IMR-90 (cell line): ENCODE results near the gene FBXO3. TPM values are rescaled to one million over a fixed set of nuclear protein-coding genes. Genes with fewer than 3 reads are reported as not detected.
A peak's percentile ranks its signal among the peaks of the same experiment; 100 is the strongest.

Experiments used
- ATAC-seq: fragments of 200-7000 bp; cut with Tn5 transposase; 2 replicates; pipeline ENCODE4 v1.9.1; 2020; ENCODE audit warnings: low read depth, mild to moderate bottlenecking, moderate library complexity
- BruUV-seq: library from RNA; stranded (reverse); fragments of 400-500 nt; replicated peaks from 2 replicates; lab custom pipeline; 2021; lab: Mats Ljungman, UMichigan
- CTCF ChIA-PET: fragments of 300-600 bp; formaldehyde crosslinking; extraction: SDS; loops from one replicate; lab custom pipeline; 2021; ENCODE audit warnings: antibody characterized with exemption; lab: Yijun Ruan, JAX
- POLR2A ChIA-PET: fragments of 300-600 bp; sonication (Branson Sonifier 250); formaldehyde crosslinking; loops from one replicate; lab custom pipeline; 2022; ENCODE audit warnings: antibody characterized with exemption; ENCODE audit not compliant: unreplicated experiment; lab: Charles Lee
- DNase-seq: peaks from one replicate; pipeline ENCODE4 v3.0.0; 2013
- H2AFZ ChIP-seq: replicated peaks from 2 replicates; pipeline ENCODE3; 2013; ENCODE audit warnings: low read length, mild to moderate bottlenecking; ENCODE audit not compliant: poor library complexity
- H2AK5ac ChIP-seq: 2 replicates; pipeline ENCODE4 v1.6.1; 2013; ENCODE audit warnings: low read depth, low read length, inconsistent platforms
- H2AK9ac ChIP-seq: replicated peaks from 2 replicates; pipeline ENCODE3; 2013; ENCODE audit warnings: mild to moderate bottlenecking, low read depth, low read length, moderate library complexity; ENCODE audit not compliant: poor library complexity
- H2BK120ac ChIP-seq: 2 replicates; pipeline ENCODE4 v1.6.1; 2013; ENCODE audit warnings: low read depth, low read length, inconsistent platforms
- H2BK15ac ChIP-seq: 3 replicates; pipeline ENCODE4 v1.6.1; 2013; ENCODE audit warnings: low read depth, low read length, inconsistent platforms
- H2BK20ac ChIP-seq: 2 replicates; pipeline ENCODE4 v1.6.1; 2013; ENCODE audit warnings: low read depth, mild to moderate bottlenecking, inconsistent platforms, low read length, moderate library complexity
- H2BK5ac ChIP-seq: 2 replicates; pipeline ENCODE4 v1.6.1; 2013; ENCODE audit warnings: mild to moderate bottlenecking, low read depth, low read length, inconsistent platforms; ENCODE audit not compliant: poor library complexity, severe bottlenecking
- H3K14ac ChIP-seq: replicated peaks from 2 replicates; pipeline ENCODE4 v1.6.1; 2013; ENCODE audit warnings: low read depth, low read length, inconsistent platforms
- H3K18ac ChIP-seq: 2 replicates; pipeline ENCODE4 v1.6.1; 2013; ENCODE audit warnings: low read depth, low read length, control low read depth
- H3K23ac ChIP-seq: 2 replicates; pipeline ENCODE4 v1.6.1; 2013; ENCODE audit warnings: low read depth, low read length, inconsistent platforms
- H3K27ac ChIP-seq: 2 replicates; pipeline ENCODE4 v1.5.1; 2013; ENCODE audit warnings: mild to moderate bottlenecking, control low read depth, low read length; ENCODE audit not compliant: insufficient read depth
- H3K27me3 ChIP-seq: 2 replicates; pipeline ENCODE4 v1.6.1; 2013; ENCODE audit warnings: low read length; ENCODE audit not compliant: control insufficient read depth, insufficient read depth
- H3K36me3 ChIP-seq: 2 replicates; pipeline ENCODE4 v1.6.1; 2013; ENCODE audit warnings: low read length, mixed read lengths; ENCODE audit not compliant: control insufficient read depth, insufficient read depth
- H3K4ac ChIP-seq: 2 replicates; pipeline ENCODE4 v1.6.1; 2013; ENCODE audit warnings: low read depth, low read length, inconsistent platforms
- H3K4me1 ChIP-seq: 2 replicates; pipeline ENCODE4 v1.6.1; 2013; ENCODE audit warnings: low read length, mixed read lengths; ENCODE audit not compliant: control insufficient read depth, insufficient read depth
- H3K4me2 ChIP-seq: 2 replicates; pipeline ENCODE4 v1.6.1; 2013; ENCODE audit warnings: low read depth, mild to moderate bottlenecking, control low read depth, low read length, moderate library complexity
- H3K4me3 ChIP-seq: 2 replicates; pipeline ENCODE4 v1.5.1; 2013; ENCODE audit warnings: low read depth, mild to moderate bottlenecking, control low read depth, low read length, moderate library complexity; ENCODE audit not compliant: insufficient read depth
- H3K56ac ChIP-seq: 2 replicates; pipeline ENCODE4 v1.6.1; 2013; ENCODE audit warnings: low read length, inconsistent platforms; ENCODE audit not compliant: insufficient read depth; ENCODE audit errors: extremely low read depth
- H3K79me1 ChIP-seq, 2 experiments: 2 replicates each; pipeline ENCODE4 v1.6.1; 2013; ENCODE audit warnings: low read length in 2 of 2, inconsistent platforms in 1 of 2, low read depth in 1 of 2
- H3K9ac ChIP-seq: 2 replicates; pipeline ENCODE4 v1.6.1; 2013; ENCODE audit warnings: low read depth, low read length, control low read depth
- H3K9me1 ChIP-seq: 2 replicates; pipeline ENCODE4 v1.6.1; 2013; ENCODE audit warnings: low read length, inconsistent platforms; ENCODE audit not compliant: insufficient read depth
- H3K9me3 ChIP-seq: 2 replicates; pipeline ENCODE4 v1.6.1; 2013; ENCODE audit warnings: low read length; ENCODE audit not compliant: control insufficient read depth, insufficient read depth
- H4K20me1 ChIP-seq: 2 replicates; pipeline ENCODE4 v1.6.1; 2013; ENCODE audit warnings: low read length, inconsistent platforms; ENCODE audit not compliant: insufficient read depth
- H4K5ac ChIP-seq: 2 replicates; pipeline ENCODE4 v1.6.1; 2013; ENCODE audit warnings: mild to moderate bottlenecking, low read depth, low read length, control low read depth
- H4K8ac ChIP-seq, 2 experiments: 2 replicates each; pipeline ENCODE4 v1.6.1; 2013; ENCODE audit warnings: low read depth in 2 of 2, low read length in 2 of 2, control low read depth in 1 of 2, inconsistent platforms in 1 of 2
- H4K91ac ChIP-seq: 2 replicates; pipeline ENCODE4 v1.6.1; 2013; ENCODE audit warnings: low read depth, low read length, inconsistent platforms; ENCODE audit not compliant: insufficient read depth
- CHD1 ChIP-seq: IDR thresholded peaks from 2 replicates; pipeline ENCODE4 v1.6.1; 2012; ENCODE audit warnings: low read depth, low read length, improper control_type of control experiment
- FOS ChIP-seq: fragments of 150-350 bp; IDR thresholded peaks from 2 replicates; pipeline ENCODE4 v1.6.1; 2016; ENCODE audit warnings: low read depth, low read length
- MAFK ChIP-seq: IDR thresholded peaks from 2 replicates; pipeline ENCODE4 v1.6.1; 2012; ENCODE audit warnings: low read depth, low read length, improper control_type of control experiment
- NFE2L2 ChIP-seq: fragments of 150-350 bp; IDR thresholded peaks from 2 replicates; pipeline ENCODE4 v1.6.1; 2016; ENCODE audit warnings: low read depth, mild to moderate bottlenecking, low read length
- RAD21 ChIP-seq: IDR thresholded peaks from 2 replicates; pipeline ENCODE4 v1.6.1; 2012; ENCODE audit warnings: low read length, improper control_type of control experiment
- RFX5 ChIP-seq: IDR thresholded peaks from 2 replicates; pipeline ENCODE4 v1.8.0; 2012; ENCODE audit warnings: low read depth, mild to moderate bottlenecking, low read length, moderate library complexity
- WGBS, 2 experiments: methylation state at CpG; one replicate each; pipeline versions ENCODE4 v1.1.5 to v1.1.7; 2013; ENCODE audit warnings: missing lambda C conversion rate in 2 of 2; ENCODE audit not compliant: insufficient read length in 1 of 2; ENCODE audit errors: extremely low coverage in 2 of 2; 5-methylcytosine and 5-hydroxymethylcytosine counted together
- dilution Hi-C: fragments of 300-500 bp; cut with HindIII; formaldehyde crosslinking; loops from one replicate; pipeline ENCODE4 v1.14.3; 2018; ENCODE audit warnings: low sequenced_read_pairs; ENCODE audit not compliant: unreplicated experiment
- in situ Hi-C: fragments of 300-500 bp; cut with MboI; formaldehyde crosslinking; loops from 3 replicates; pipeline ENCODE4 v1.14.3; 2019; ENCODE audit warnings: low sequenced_read_pairs, inconsistent platforms, mixed read lengths
- intact Hi-C: fragments of 100-400 bp; cut with micrococcal nuclease; formaldehyde crosslinking; loops from 2 replicates; pipeline ENCODE4 v1.10.0; 2022
- polyA plus RNA-seq, 3 experiments: library from polyadenylated mRNA; depleted of rRNA; stranded (reverse); fragments of >200 nt; gene quantifications; 2 replicates each; pipeline ENCODE4 v1.2.3, GENCODE V29; 2012; ENCODE audit warnings: low replicate concordance in 1 of 3
- total RNA-seq: library from RNA; depleted of rRNA; stranded (reverse); fragments of >200 nt; gene quantifications from 2 replicates; pipeline ENCODE4 v1.2.3, GENCODE V29; 2012
- TF ChIP-seq, protein P1 (sequence below): fragments of 150-350 bp; IDR thresholded peaks from 2 replicates; pipeline ENCODE4 v1.6.1; 2017; ENCODE audit warnings: mild to moderate bottlenecking, antibody characterized with exemption, low read length, low read depth

The FBXO3 gene
- total and polyA plus RNA-seq, 2 of the 4 experiments (the other 2 are of a cell fraction) = 26.2 to 51.1 TPM

GRCh38 chr11:33713151-33713855 lies 61.0 kb downstream of the FBXO3 start:
- ChIA-PET CTCF (no interaction called here), POLR2A (no interaction called here)
- in situ Hi-C loops (no loop called here), dilution Hi-C loops (no loop called here), intact Hi-C loops (no loop called here)
- no peak overlapping the region for H4K5ac ChIP-seq
- no peak overlapping the region for H4K8ac ChIP-seq
- no peak overlapping the region for H2AK5ac ChIP-seq
- peak overlapping the region; percentile 20 for H2BK5ac ChIP-seq
- H2BK120ac ChIP-seq = no peak overlapping the region
- peak overlapping the region; percentile 14; the same call in 1 of the 2 replicates for H3K23ac ChIP-seq
- H2AK9ac ChIP-seq = no peak overlapping the region
- no peak overlapping the region for H2BK20ac ChIP-seq
- H4K91ac ChIP-seq = no peak overlapping the region
- no peak overlapping the region for H3K4ac ChIP-seq
- WGBS, 2 experiments = no CpG with 5 or more reads among the region's 5 CpGs
- TF ChIP-seq RFX5 (no peak), RAD21 (no peak), FOS (no peak), CHD1 (no peak), MAFK (no peak), NFE2L2 (no peak)
- TF ChIP-seq, protein P1, sequence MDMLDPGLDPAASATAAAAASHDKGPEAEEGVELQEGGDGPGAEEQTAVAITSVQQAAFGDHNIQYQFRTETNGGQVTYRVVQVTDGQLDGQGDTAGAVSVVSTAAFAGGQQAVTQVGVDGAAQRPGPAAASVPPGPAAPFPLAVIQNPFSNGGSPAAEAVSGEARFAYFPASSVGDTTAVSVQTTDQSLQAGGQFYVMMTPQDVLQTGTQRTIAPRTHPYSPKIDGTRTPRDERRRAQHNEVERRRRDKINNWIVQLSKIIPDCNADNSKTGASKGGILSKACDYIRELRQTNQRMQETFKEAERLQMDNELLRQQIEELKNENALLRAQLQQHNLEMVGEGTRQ = no peak
- H3K36me3 ChIP-seq = peaks cover 48% of the 10 kb centered on the region
- no peaks in the 10 kb centered on the region for H3K9me3 ChIP-seq
- H4K20me1 ChIP-seq = peaks cover 42% of the 10 kb centered on the region
- ATAC-seq = peak; percentile 25
- H3K4me2 ChIP-seq = no peak overlapping the region
- no peak overlapping the region for H3K14ac ChIP-seq
- H3K9ac ChIP-seq = no peak overlapping the region
- H3K4me1 ChIP-seq = peaks cover 7% of the 10 kb centered on the region
- H3K18ac ChIP-seq = no peak overlapping the region
- H3K56ac ChIP-seq = no peak overlapping the region
- H3K9me1 ChIP-seq = peaks cover 14% of the 10 kb centered on the region
- no peak overlapping the region for H3K4me3 ChIP-seq
- DNase-seq = no peak
- H2AFZ ChIP-seq = no peak overlapping the region
- H3K79me1 ChIP-seq = peaks cover 40 to 76% of the 10 kb centered on the region in 2 experiments
- H3K27ac ChIP-seq = no peak overlapping the region
- no peak overlapping the region for H2BK15ac ChIP-seq
- BruUV-seq = no TSS peak
- no peaks in the 10 kb centered on the region for H3K27me3 ChIP-seq
